LHCN-M2 (cell line): ENCODE data around the gene C9orf153. TPM values are rescaled to one million over a fixed set of nuclear protein-coding genes. Genes with fewer than 3 reads are reported as not detected.

Experiments
- DNase-seq: peaks from one replicate; pipeline ENCODE4 v3.0.0-alpha.2; 2012; ENCODE audit warnings: low read depth
- total RNA-seq: library from RNA; depleted of rRNA; stranded (reverse); fragments of >200 nt; gene quantifications from 2 replicates; pipeline ENCODE4 v1.2.3, GENCODE V29; 2014

Gene C9orf153
- total RNA-seq, 1 experiment from 2014 or later = not detected

- DNase-seq = peak; percentile 47
Observed at GRCh38 chr9:86263876-86264275, 4.4 kb upstream of the C9orf153 start.

GRCh38 chr9:86262492-86262891 lies 3.0 kb upstream of the C9orf153 start:
- no peak for DNase-seq

GRCh38 chr9:86257391-86257790 lies 2.1 kb downstream of the C9orf153 start:
- no peak for DNase-seq

GRCh38 chr9:86256653-86257052 lies 2.8 kb downstream of the C9orf153 start:
- DNase-seq = no peak

GRCh38 chr9:86253577-86253976 lies 5.9 kb downstream of the C9orf153 start:
- DNase-seq = no peak

GRCh38 chr9:86252870-86253269 lies 6.6 kb downstream of the C9orf153 start:
- DNase-seq = no peak

- no peak for DNase-seq
Observed at GRCh38 chr9:86250123-86250522, 9.3 kb downstream of the C9orf153 start.

- no peak for DNase-seq
Observed at GRCh38 chr9:86248746-86249145, 10.7 kb downstream of the C9orf153 start.

GRCh38 chr9:86246752-86247161 lies 12.7 kb downstream of the C9orf153 start:
- peak; percentile 42 for DNase-seq

GRCh38 chr9:86242071-86242470 lies 17.4 kb downstream of the C9orf153 start:
- no peak for DNase-seq

- no peak for DNase-seq
Observed at GRCh38 chr9:86241216-86241615, 18.2 kb downstream of the C9orf153 start.

GRCh38 chr9:86238861-86239770 lies 20.3 kb downstream of the C9orf153 start:
- DNase-seq = no peak

GRCh38 chr9:86230858-86231257 lies 28.6 kb downstream of the C9orf153 start:
- no peak for DNase-seq

- no peak for DNase-seq
Observed at GRCh38 chr9:86222667-86223066, 36.8 kb downstream of the C9orf153 start.

GRCh38 chr9:86219606-86220005 lies 39.9 kb downstream of the C9orf153 start:
- no peak for DNase-seq

- DNase-seq = peak; percentile 3
Observed at GRCh38 chr9:86217076-86217755, 42.2 kb downstream of the C9orf153 start.

- DNase-seq = no peak
Observed at GRCh38 chr9:86207193-86207592, 52.3 kb downstream of the C9orf153 start.

GRCh38 chr9:86202338-86202882 lies 57.0 kb downstream of the C9orf153 start:
- peak; percentile 54 for DNase-seq

- DNase-seq = no peak
Observed at GRCh38 chr9:86201474-86202337, 57.8 kb downstream of the C9orf153 start.

GRCh38 chr9:86200599-86201162 lies 58.8 kb downstream of the C9orf153 start:
- DNase-seq = no peak

- DNase-seq = no peak
Observed at GRCh38 chr9:86193088-86193487, 66.4 kb downstream of the C9orf153 start.
